HG02870 (cell line): Measurements from ENCODE around the gene CAPN9.

Experiments
- ATAC-seq: cut with Tn5 transposase; IDR thresholded peaks from one replicate; pipeline ENCODE4 v1.9.1; 2021; ENCODE audit warnings: mild to moderate bottlenecking, moderate library complexity; ENCODE audit not compliant: unreplicated experiment

Gene CAPN9

GRCh38 chr1:230820568-230820967 is 73.4 kb downstream of the CAPN9 start:
- ATAC-seq, result no peak

GRCh38 chr1:230821346-230821745 is 74.2 kb downstream of the CAPN9 start:
- ATAC-seq, result no peak

GRCh38 chr1:230822092-230822581 is 74.9 kb downstream of the CAPN9 start:
- no peak for ATAC-seq

DNA sequence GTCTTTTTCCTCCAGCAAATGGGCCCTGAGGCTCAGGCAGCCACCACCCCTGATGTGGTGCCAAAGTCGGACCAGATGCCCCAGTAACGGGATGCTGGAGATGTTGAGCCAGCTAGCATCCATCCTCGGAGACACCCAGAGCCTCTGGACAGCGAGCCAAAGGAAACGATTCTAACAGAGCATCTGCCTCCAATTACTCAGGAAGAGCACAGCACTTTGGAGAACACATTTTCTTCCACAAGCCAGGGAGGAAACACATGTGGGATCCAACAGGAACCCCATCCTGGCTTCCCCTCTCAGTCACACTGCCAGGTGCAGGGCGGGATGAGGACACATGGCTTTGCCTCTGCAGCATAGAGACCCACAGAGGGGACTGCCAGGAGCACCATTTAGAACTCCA is 76.2 kb downstream of the CAPN9 start:
- no peak for ATAC-seq

DNA sequence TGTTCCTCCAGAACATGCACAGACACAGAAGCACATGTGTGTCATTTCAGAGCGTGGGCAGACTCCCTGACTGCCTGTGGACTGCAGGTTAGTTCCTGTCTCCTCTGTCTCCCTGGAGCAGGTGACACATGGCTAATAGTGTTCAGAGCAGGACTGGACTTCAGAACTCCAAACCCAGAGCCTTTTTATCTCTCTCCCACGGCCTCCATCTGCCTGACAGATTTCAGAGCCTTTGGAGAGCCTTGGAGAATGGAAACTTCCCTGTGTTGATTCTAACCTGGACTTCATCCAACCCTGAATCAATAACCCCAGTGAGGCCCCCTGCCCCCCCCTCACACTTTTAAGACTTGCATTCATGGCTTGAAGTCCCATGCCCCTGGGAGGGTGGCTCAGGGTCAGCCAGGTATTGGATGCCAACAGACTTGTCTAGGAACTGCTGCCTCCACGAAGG is 76.8 kb downstream of the CAPN9 start:
- no peak for ATAC-seq

DNA sequence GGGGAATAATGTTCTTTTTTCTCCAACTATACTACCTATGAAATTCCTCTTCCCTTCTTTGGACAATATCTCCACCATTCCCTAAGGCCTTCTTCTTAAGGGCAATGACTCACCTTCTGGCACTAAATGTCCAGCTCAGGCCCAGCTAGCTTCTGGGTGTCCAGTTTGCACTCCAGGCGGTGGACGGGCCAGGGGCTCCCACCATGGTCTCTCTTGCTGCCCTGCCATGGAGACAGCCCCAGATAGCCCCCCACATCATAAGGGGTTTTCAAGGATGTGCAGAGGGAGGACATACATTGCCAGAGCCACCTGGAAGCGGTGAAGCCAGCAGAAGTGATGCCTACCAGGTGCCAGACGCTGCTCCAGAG is 77.3 kb downstream of the CAPN9 start:
- no peak for ATAC-seq

- no peak for ATAC-seq
These were observed 77.9 kb downstream of the CAPN9 start for GRCh38 chr1:230824919-230825721.

GRCh38 chr1:230825761-230826160 is 78.6 kb downstream of the CAPN9 start:
- no peak for ATAC-seq

DNA sequence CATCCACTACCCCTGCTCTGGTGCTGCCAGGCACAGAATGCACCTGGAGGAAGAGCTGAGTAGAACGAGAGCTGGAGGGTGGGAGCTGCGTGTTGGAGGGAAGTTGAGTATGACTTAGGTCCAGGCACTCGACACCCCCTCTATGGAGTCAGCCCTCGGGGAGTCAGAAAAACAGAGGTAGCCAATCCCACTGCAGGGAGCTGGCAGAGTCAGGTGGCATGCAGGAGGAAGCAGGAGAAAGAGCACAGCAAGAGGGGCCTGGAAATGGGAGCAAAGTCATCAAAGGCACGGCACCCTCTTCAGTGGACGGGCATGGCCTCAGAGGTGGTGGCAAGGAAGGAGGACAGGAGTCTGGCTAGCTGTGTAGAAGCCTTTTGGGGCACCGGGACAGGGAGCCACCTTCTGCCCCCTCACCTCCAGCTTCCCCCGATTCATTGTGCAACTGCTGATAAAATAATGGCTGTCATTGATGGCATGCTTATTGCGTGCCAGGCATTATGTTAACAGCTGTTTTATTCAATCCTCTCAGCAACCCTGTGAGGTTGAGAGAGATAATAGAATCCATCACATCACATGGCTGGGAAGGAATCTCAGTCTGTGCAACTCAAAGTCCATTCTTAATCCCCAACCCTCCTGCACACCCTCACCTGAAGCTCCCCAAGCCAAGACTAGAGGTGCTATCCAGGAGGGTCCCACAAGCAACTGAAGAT is 79.1 kb downstream of the CAPN9 start:
- no peak for ATAC-seq

DNA sequence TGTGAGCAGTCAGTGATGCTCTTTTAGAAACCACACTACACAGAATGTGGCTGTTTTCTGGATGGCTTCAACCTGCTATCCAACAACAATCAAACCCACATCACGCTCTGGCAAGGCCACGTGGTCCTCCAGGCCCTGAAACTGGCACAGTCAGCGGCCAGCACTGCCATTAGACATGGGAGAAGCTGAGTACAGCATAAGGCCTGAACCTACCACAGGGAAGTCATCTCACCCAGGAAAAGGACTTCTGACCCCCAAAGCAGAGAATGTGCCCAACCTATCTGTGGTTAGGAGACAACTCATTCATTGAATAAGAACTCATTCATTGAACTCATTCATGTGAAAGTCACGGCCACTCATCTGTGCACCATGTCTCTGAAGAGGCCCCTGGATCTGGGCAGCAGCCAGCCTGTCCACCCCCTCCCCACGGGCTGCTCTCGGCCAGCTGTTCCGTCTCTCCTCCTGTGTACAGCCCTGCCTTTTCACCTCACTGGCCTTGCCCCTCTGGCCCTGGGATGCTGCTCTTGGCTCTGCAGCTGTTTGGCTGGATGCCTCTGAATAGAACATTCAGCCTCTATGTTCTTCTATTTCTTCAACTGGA is 80.0 kb downstream of the CAPN9 start:
- ATAC-seq, result no peak

- no peak for ATAC-seq
These were observed 80.6 kb downstream of the CAPN9 start for GRCh38 chr1:230827801-230828200.

GRCh38 chr1:230828421-230828820 is 81.2 kb downstream of the CAPN9 start:
- ATAC-seq, result no peak

GRCh38 chr1:230831771-230832170 is 84.6 kb downstream of the CAPN9 start:
- no peak for ATAC-seq

DNA sequence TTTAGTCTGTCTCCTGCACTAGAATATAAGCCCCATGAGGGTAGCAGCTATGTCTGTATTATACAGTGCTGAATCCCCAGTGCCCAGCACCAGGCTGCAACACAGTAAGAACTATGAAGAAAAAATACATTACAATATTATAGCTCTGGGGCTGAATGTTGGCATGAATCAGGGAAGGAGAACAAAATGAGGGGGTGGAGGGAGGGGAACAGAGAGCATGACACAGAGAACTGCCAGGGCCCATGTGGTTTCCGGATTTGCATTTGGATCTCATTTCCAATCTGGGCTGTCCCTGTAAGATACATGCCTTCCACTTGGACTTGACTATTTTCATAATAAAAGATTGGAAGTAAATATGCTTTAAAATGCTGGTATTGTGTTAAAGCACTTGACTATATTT is 85.3 kb downstream of the CAPN9 start:
- no peak for ATAC-seq

DNA sequence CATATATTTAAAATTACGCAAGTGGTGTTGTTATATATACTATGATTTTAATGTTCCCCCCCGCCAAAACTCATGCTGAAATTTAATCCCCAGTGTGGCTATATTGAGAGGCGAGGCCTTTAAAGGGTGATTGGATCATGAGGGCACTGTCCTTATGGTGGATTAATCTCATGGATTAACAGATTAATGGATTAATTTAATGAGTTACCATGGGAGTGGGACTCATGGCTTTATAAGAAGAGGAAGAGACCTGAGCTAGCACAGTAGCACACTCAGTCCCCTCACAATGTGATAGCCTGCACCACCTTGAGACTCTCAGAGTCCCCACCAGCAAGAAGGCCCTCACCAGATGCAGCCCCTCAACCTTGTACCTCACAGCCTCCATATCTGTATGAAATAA is 86.3 kb downstream of the CAPN9 start:
- ATAC-seq, result no peak

DNA sequence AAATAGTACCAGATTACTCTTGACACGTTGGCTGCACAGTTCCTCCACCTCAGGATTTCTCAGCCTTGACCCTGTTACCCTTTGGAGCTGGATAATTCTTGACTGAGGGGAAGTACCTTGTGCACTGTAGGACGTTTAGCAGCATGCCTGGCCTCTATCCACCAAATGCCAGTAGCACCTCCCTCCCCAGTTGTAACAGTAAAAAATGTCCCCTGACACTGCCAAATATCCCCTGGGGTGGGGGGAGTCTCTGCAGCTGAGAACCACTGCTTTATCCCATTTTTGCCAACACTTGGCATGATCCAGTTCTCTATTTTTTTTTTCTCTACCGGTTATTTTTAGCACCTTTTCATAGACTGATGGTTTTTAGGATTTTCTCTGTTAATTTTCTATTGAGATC is 87.1 kb downstream of the CAPN9 start:
- ATAC-seq, result no peak

- ATAC-seq, result no peak
These were observed 89.2 kb downstream of the CAPN9 start for GRCh38 chr1:230836347-230836746.

GRCh38 chr1:230836793-230837192 is 89.6 kb downstream of the CAPN9 start:
- ATAC-seq, result no peak

- no peak for ATAC-seq
These were observed 92.0 kb downstream of the CAPN9 start for GRCh38 chr1:230839173-230839572.

DNA sequence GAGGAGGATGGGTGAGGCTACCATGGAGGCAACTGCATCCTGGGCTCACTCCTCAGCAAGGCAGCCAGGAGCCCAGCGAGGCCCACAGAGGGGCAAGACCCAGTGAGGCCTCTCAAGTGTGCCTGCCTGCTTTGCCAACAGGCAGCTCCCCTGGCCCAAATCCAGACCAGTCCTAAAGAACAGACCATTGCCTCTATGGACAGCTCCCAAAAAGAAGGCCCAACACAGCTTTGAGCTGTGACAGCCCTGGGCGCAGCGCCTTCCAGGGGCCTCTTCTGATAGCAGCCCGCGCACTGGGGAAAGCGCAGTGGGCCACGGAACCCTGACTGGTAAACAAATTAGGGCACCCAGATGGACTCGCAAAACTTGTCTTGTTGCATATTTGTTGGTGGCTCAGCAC is 95.6 kb downstream of the CAPN9 start:
- no peak for ATAC-seq

- no peak for ATAC-seq
These were observed 96.5 kb downstream of the CAPN9 start for GRCh38 chr1:230843503-230844309.
